ENCODE data around the gene MSANTD1.
A peak's percentile ranks its signal among the peaks of the same experiment; 100 is the strongest.

Gene MSANTD1

GRCh38 chr4:3304831-3305609 lies 56.1 kb downstream of the MSANTD1 start:
- DNase-seq = no peak

GRCh38 chr4:3305610-3306371 lies 56.8 kb downstream of the MSANTD1 start:
- peak; percentile 67 for DNase-seq

Data from NCI-H524 treated with DMSO at 0.1 percent for 48 hours (cell line).